Dendritic cell treated with granulocyte-macrophage colony-stimulating factor and Interleukin-4, amounts not matched to agents 40 ng/mL and 50 ng/mL, for 4 days (primary cell): ENCODE results near the gene VRTN.

Experiments used
- H3K27ac Mint-ChIP-seq: one replicate; pipeline ENCODE4 v1.8.0; 2022; ENCODE audit warnings: mild to moderate bottlenecking, mixed read lengths
- H3K27me3 Mint-ChIP-seq: one replicate; pipeline ENCODE4 v1.8.0; 2022; ENCODE audit warnings: mild to moderate bottlenecking, mixed read lengths
- H3K36me3 Mint-ChIP-seq: one replicate; pipeline ENCODE4 v1.8.0; 2022; ENCODE audit warnings: low read depth, mixed read lengths
- H3K4me1 Mint-ChIP-seq: one replicate; pipeline ENCODE4 v1.8.0; 2022; ENCODE audit warnings: low read depth, mixed read lengths
- H3K4me3 Mint-ChIP-seq: one replicate; pipeline ENCODE4 v1.8.0; 2022; ENCODE audit warnings: mild to moderate bottlenecking, moderate library complexity, mixed read lengths
- H3K9me3 Mint-ChIP-seq: one replicate; pipeline ENCODE4 v1.8.0; 2022; ENCODE audit warnings: mixed read lengths
- intact Hi-C: fragments of 100-400 bp; cut with micrococcal nuclease; formaldehyde crosslinking; loops from one replicate; pipeline ENCODE4 v1.15.0; 2022

VRTN gene

GRCh38 chr14:74348241-74348734, at the start of gene VRTN:
TSS of gene VRTN (plus strand) at chr14:74348471. CDS start at chr14:74356784, 8,313 bp downstream.
- Mint-ChIP-seq H3K4me3 (no peak within 1 kb of the TSS), H3K9me3 (no peaks in the 10 kb centered on the region), H3K27ac (no peak within 1 kb of the TSS), H3K36me3 (no peaks in the 10 kb centered on the region), H3K27me3 (peaks cover 4% of the 10 kb centered on the region), H3K4me1 (no peaks in the 10 kb centered on the region)
- intact Hi-C loops = no loop called here

GRCh38 chr14:74299061-74299545, 49.2 kb upstream of the VRTN start:
- Mint-ChIP-seq H3K4me1 (peaks cover 45% of the 10 kb centered on the region), H3K27ac (peak overlapping the region; percentile 61), H3K4me3 (no peak overlapping the region), H3K9me3 (no peaks in the 10 kb centered on the region), H3K36me3 (peaks cover 68% of the 10 kb centered on the region), H3K27me3 (no peaks in the 10 kb centered on the region)
- intact Hi-C loops = no loop called here

- Mint-ChIP-seq H3K36me3 (peaks cover 44% of the 10 kb centered on the region), H3K27me3 (no peaks in the 10 kb centered on the region), H3K9me3 (no peaks in the 10 kb centered on the region), H3K4me1 (peaks cover 45% of the 10 kb centered on the region), H3K4me3 (peak overlapping the region; percentile 87), H3K27ac (peak overlapping the region; percentile 89)
- intact Hi-C loops = no loop called here
Observed at GRCh38 chr14:74301594-74302151, 46.6 kb upstream of the VRTN start.

- intact Hi-C loops = no loop called here
- Mint-ChIP-seq H3K27me3 (no peaks in the 10 kb centered on the region), H3K9me3 (no peaks in the 10 kb centered on the region), H3K4me3 (peak overlapping the region; percentile 87), H3K4me1 (peaks cover 45% of the 10 kb centered on the region), H3K36me3 (peaks cover 40% of the 10 kb centered on the region), H3K27ac (peak overlapping the region; percentile 89)
Observed at GRCh38 chr14:74302152-74302628, 46.1 kb upstream of the VRTN start.

- intact Hi-C loops = no loop called here
- Mint-ChIP-seq H3K27ac (peak within 1 kb of the TSS; percentile 89), H3K36me3 (peaks cover 33% of the 10 kb centered on the region), H3K4me3 (peak within 1 kb of the TSS; percentile 87), H3K27me3 (no peaks in the 10 kb centered on the region), H3K4me1 (peaks cover 41% of the 10 kb centered on the region), H3K9me3 (no peaks in the 10 kb centered on the region)
Observed at GRCh38 chr14:74302634-74303569, 45.4 kb upstream of the VRTN start, which contains the start of gene ABCD4. TSS of gene ABCD4 (minus strand) at chr14:74302934. CDS start at chr14:74302912, 22 bp downstream.

GRCh38 chr14:74308695-74309094, 39.6 kb upstream of the VRTN start:
- intact Hi-C loops = no loop called here
- H3K4me3 Mint-ChIP-seq = no peak overlapping the region
- no peak overlapping the region for H3K27ac Mint-ChIP-seq
- peaks cover 10% of the 10 kb centered on the region for H3K4me1 Mint-ChIP-seq
- no peaks in the 10 kb centered on the region for H3K27me3 Mint-ChIP-seq
- no peaks in the 10 kb centered on the region for H3K36me3 Mint-ChIP-seq
- no peaks in the 10 kb centered on the region for H3K9me3 Mint-ChIP-seq

- intact Hi-C loops = no loop called here
- Mint-ChIP-seq H3K4me3 (no peak overlapping the region), H3K36me3 (no peaks in the 10 kb centered on the region), H3K27ac (no peak overlapping the region), H3K27me3 (no peaks in the 10 kb centered on the region), H3K4me1 (peaks cover 10% of the 10 kb centered on the region), H3K9me3 (no peaks in the 10 kb centered on the region)
Observed at GRCh38 chr14:74309125-74310022, 38.9 kb upstream of the VRTN start.

GRCh38 chr14:74312161-74312560, 36.1 kb upstream of the VRTN start:
- H3K27ac Mint-ChIP-seq = no peak overlapping the region
- H3K4me3 Mint-ChIP-seq = no peak overlapping the region
- intact Hi-C loops = no loop called here

GRCh38 chr14:74313601-74314000, 34.7 kb upstream of the VRTN start:
- H3K9me3 Mint-ChIP-seq = no peaks in the 10 kb centered on the region
- no peaks in the 10 kb centered on the region for H3K36me3 Mint-ChIP-seq
- H3K4me3 Mint-ChIP-seq = no peak overlapping the region
- H3K4me1 Mint-ChIP-seq = peaks cover 10% of the 10 kb centered on the region
- no peaks in the 10 kb centered on the region for H3K27me3 Mint-ChIP-seq
- intact Hi-C loops = no loop called here
- H3K27ac Mint-ChIP-seq = no peak overlapping the region

More at GRCh38 chr14:74312161-74312560, 36.1 kb upstream of the VRTN start:
- Mint-ChIP-seq H3K27me3 (no peaks in the 10 kb centered on the region), H3K9me3 (no peaks in the 10 kb centered on the region), H3K4me1 (peaks cover 10% of the 10 kb centered on the region), H3K36me3 (no peaks in the 10 kb centered on the region)

- Mint-ChIP-seq H3K4me1 (peaks cover under 1% of the 10 kb centered on the region), H3K27ac (no peak overlapping the region), H3K4me3 (no peak overlapping the region), H3K27me3 (no peaks in the 10 kb centered on the region), H3K9me3 (no peaks in the 10 kb centered on the region), H3K36me3 (no peaks in the 10 kb centered on the region)
- intact Hi-C loops = no loop called here
Observed at GRCh38 chr14:74314576-74314975, 33.7 kb upstream of the VRTN start.

- Mint-ChIP-seq H3K9me3 (no peaks in the 10 kb centered on the region), H3K27ac (no peak overlapping the region), H3K4me3 (no peak overlapping the region), H3K36me3 (no peaks in the 10 kb centered on the region), H3K27me3 (peaks cover 21% of the 10 kb centered on the region), H3K4me1 (no peaks in the 10 kb centered on the region)
- intact Hi-C loops = no loop called here
Observed at GRCh38 chr14:74324931-74325361, 23.3 kb upstream of the VRTN start.

- Mint-ChIP-seq H3K9me3 (no peaks in the 10 kb centered on the region), H3K36me3 (no peaks in the 10 kb centered on the region), H3K27ac (no peak overlapping the region), H3K4me1 (no peaks in the 10 kb centered on the region), H3K4me3 (no peak overlapping the region), H3K27me3 (peaks cover 21% of the 10 kb centered on the region)
- intact Hi-C loops = no loop called here
Observed at GRCh38 chr14:74325446-74325845, 22.8 kb upstream of the VRTN start.

- Mint-ChIP-seq H3K27me3 (peaks cover 18% of the 10 kb centered on the region), H3K27ac (no peak overlapping the region), H3K4me1 (no peaks in the 10 kb centered on the region), H3K4me3 (no peak overlapping the region), H3K9me3 (no peaks in the 10 kb centered on the region), H3K36me3 (no peaks in the 10 kb centered on the region)
- intact Hi-C loops = no loop called here
Observed at GRCh38 chr14:74326369-74327152, 21.7 kb upstream of the VRTN start.
